Inferior parietal cortex (tissue), 1 donor: ENCODE measurements around the gene MRPS7.

Experiments
- DNase-seq: peaks from one replicate; pipeline ENCODE4 v3.0.0-alpha.2; 2016; ENCODE audit errors: extremely low spot score

Gene MRPS7

GRCh38 chr17:75261336-75262111 lies at the start of gene MRPS7, which contains the start of gene GGA3:
Gene MRPS7, plus strand, starts transcription at chr17:75261879. Its CDS starts 22 bp downstream, at chr17:75261901.
Gene GGA3, minus strand, starts transcription at chr17:75261606. Its CDS starts 19 bp downstream, at chr17:75261587.
- DNase-seq: peak; percentile 94

GRCh38 chr17:75218131-75218530 lies 43.5 kb upstream of the MRPS7 start:
- DNase-seq: no peak

- no peak for DNase-seq
Measured at GRCh38 chr17:75219815-75220214, 41.9 kb upstream of the MRPS7 start.

GRCh38 chr17:75225016-75225415 lies 36.7 kb upstream of the MRPS7 start:
- no peak for DNase-seq

GRCh38 chr17:75227729-75228128 lies 34.0 kb upstream of the MRPS7 start:
- DNase-seq: no peak

GRCh38 chr17:75228305-75228704 lies 33.4 kb upstream of the MRPS7 start:
- DNase-seq: no peak

GRCh38 chr17:75228847-75229246 lies 32.8 kb upstream of the MRPS7 start:
- no peak for DNase-seq

GRCh38 chr17:75231071-75231470 lies 30.6 kb upstream of the MRPS7 start:
- DNase-seq: no peak

GRCh38 chr17:75231741-75232464 lies 29.8 kb upstream of the MRPS7 start:
- DNase-seq: no peak

GRCh38 chr17:75232786-75233185 lies 28.9 kb upstream of the MRPS7 start:
- DNase-seq: no peak

- DNase-seq: no peak
Measured at GRCh38 chr17:75237100-75238014, 24.3 kb upstream of the MRPS7 start.

- DNase-seq: no peak
Measured at GRCh38 chr17:75238020-75238580, 23.6 kb upstream of the MRPS7 start.

- peak; percentile 66 for DNase-seq
Measured at GRCh38 chr17:75238684-75239191, 22.9 kb upstream of the MRPS7 start.

GRCh38 chr17:75239214-75239613 lies 22.5 kb upstream of the MRPS7 start:
- no peak for DNase-seq

- DNase-seq: no peak
Measured at GRCh38 chr17:75239778-75240393, 21.8 kb upstream of the MRPS7 start.

GRCh38 chr17:75240394-75241142 lies 21.1 kb upstream of the MRPS7 start:
- no peak for DNase-seq

- DNase-seq: no peak
Measured at GRCh38 chr17:75241143-75241430, 20.6 kb upstream of the MRPS7 start.

GRCh38 chr17:75241502-75241901 lies 20.2 kb upstream of the MRPS7 start:
- no peak for DNase-seq

GRCh38 chr17:75241996-75242460 lies 19.7 kb upstream of the MRPS7 start:
- DNase-seq: no peak

- DNase-seq: no peak
Measured at GRCh38 chr17:75242461-75243042, 19.1 kb upstream of the MRPS7 start.
